ENCODE measurements around the gene RAD23A.

RAD23A gene

DNA sequence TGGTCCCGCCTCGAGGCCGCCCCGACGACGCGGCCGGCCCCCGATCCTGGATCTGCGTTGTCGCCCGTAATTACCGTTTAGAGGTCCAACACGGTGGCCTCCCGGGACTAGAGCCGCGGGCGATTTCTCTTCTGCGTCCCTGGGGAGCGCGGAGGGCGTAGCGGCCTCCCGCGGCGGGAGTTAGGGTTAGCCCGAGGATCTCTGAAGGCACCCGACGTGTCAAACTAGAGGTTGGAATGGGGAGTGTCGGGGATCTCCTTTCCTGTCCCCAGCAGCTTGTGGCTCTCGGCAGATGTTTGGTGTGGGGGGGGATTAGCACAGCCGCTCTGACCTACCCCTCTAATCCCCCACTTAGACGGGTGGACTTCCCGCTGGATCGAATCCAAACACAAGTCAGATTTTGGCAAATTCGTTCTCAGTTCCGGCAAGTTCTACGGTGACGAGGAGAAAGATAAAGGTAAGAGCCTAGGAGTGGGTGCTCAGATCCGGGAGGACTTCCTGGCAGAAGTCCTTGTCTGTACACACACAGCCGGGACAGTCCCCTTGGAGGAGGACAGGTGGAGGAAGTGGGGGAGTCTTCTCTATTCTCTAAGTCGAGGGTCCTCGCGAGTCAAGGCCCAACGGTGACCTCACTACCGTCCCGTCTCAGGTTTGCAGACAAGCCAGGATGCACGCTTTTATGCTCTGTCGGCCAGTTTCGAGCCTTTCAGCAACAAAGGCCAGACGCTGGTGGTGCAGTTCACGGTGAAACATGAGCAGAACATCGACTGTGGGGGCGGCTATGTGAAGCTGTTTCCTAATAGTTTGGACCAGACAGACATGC lies 6.7 kb upstream of the RAD23A start:
- H3K36me3 ChIP-seq (ENCODE audit: control insufficient read depth, insufficient read depth, low read length), result peaks cover 50% of the 10 kb centered on the region
- peak overlapping the region; percentile 93 for H3K9ac ChIP-seq (ENCODE audit: low read depth, low read length)
- no peaks in the 10 kb centered on the region for H3K27me3 ChIP-seq (ENCODE audit: control insufficient read depth, insufficient read depth, low read length)
- no peaks in the 10 kb centered on the region for H3K9me3 ChIP-seq (ENCODE audit: control insufficient read depth, insufficient read depth, low read length)
- H3K27ac ChIP-seq (ENCODE audit: low read depth, low read length), result peak overlapping the region; percentile 70
- peak overlapping the region; percentile 98 for H3K4me3 ChIP-seq (ENCODE audit: low read depth, low read length)
- peaks cover 19% of the 10 kb centered on the region for H3K4me1 ChIP-seq (ENCODE audit: control insufficient read depth, insufficient read depth, low read length)

- 0 out of 2 replicates have a peak overlapping the region, but pooled peaks have one; percentile 93 for H3K9ac ChIP-seq (ENCODE audit: low read depth, low read length)
- H3K27me3 ChIP-seq (ENCODE audit: control insufficient read depth, insufficient read depth, low read length), result no peaks in the 10 kb centered on the region
- H3K9me3 ChIP-seq (ENCODE audit: control insufficient read depth, insufficient read depth, low read length), result no peaks in the 10 kb centered on the region
- peaks cover 60% of the 10 kb centered on the region for H3K36me3 ChIP-seq (ENCODE audit: control insufficient read depth, insufficient read depth, low read length)
- H3K4me1 ChIP-seq (ENCODE audit: control insufficient read depth, insufficient read depth, low read length), result peaks cover 17% of the 10 kb centered on the region
- peak overlapping the region; percentile 98 for H3K4me3 ChIP-seq (ENCODE audit: low read depth, low read length)
- peak overlapping the region; percentile 35 for H3K27ac ChIP-seq (ENCODE audit: low read depth, low read length)
Measured at GRCh38 chr19:12939975-12940423, 5.7 kb upstream of the RAD23A start.

DNA sequence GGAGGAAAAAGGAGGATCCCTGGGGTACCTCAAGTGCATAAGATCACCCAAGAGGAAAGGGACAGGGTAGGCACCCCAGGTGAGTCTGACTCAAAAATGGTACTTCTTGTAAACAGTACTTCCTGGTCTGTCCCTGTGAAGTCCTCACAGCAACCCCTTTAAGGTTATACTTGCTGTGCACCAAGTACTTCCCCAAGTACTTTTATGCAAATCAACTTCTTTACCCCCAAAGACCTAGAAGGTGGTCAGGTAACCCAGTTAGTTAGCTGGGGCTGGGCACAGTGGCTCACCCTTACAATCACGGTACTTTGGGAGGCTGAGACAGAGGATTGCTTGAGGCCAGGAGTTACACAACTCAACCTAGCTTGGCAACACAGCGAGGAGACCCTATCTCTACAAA lies 4.8 kb upstream of the RAD23A start:
- H3K9ac ChIP-seq (ENCODE audit: low read depth, low read length), result no peak overlapping the region
- H3K4me3 ChIP-seq (ENCODE audit: low read depth, low read length), result peak overlapping the region; percentile 2; the same call in 1 of the 2 replicates
- peaks cover 61% of the 10 kb centered on the region for H3K36me3 ChIP-seq (ENCODE audit: control insufficient read depth, insufficient read depth, low read length)
- H3K9me3 ChIP-seq (ENCODE audit: control insufficient read depth, insufficient read depth, low read length), result no peaks in the 10 kb centered on the region
- H3K4me1 ChIP-seq (ENCODE audit: control insufficient read depth, insufficient read depth, low read length), result peaks cover 17% of the 10 kb centered on the region
- peak overlapping the region; percentile 1 for H3K27ac ChIP-seq (ENCODE audit: low read depth, low read length)
- no peaks in the 10 kb centered on the region for H3K27me3 ChIP-seq (ENCODE audit: control insufficient read depth, insufficient read depth, low read length)

GRCh38 chr19:12943437-12944044 lies 2.1 kb upstream of the RAD23A start:
- no peaks in the 10 kb centered on the region for H3K9me3 ChIP-seq (ENCODE audit: control insufficient read depth, insufficient read depth, low read length)
- peaks cover 71% of the 10 kb centered on the region for H3K36me3 ChIP-seq (ENCODE audit: control insufficient read depth, insufficient read depth, low read length)
- H3K9ac ChIP-seq (ENCODE audit: low read depth, low read length), result no peak overlapping the region
- H3K4me1 ChIP-seq (ENCODE audit: control insufficient read depth, insufficient read depth, low read length), result peaks cover 17% of the 10 kb centered on the region; the same call in 1 of the 2 replicates
- H3K27ac ChIP-seq (ENCODE audit: low read depth, low read length), result no peak overlapping the region
- no peaks in the 10 kb centered on the region for H3K27me3 ChIP-seq (ENCODE audit: control insufficient read depth, insufficient read depth, low read length)
- no peak overlapping the region for H3K4me3 ChIP-seq (ENCODE audit: low read depth, low read length)

DNA sequence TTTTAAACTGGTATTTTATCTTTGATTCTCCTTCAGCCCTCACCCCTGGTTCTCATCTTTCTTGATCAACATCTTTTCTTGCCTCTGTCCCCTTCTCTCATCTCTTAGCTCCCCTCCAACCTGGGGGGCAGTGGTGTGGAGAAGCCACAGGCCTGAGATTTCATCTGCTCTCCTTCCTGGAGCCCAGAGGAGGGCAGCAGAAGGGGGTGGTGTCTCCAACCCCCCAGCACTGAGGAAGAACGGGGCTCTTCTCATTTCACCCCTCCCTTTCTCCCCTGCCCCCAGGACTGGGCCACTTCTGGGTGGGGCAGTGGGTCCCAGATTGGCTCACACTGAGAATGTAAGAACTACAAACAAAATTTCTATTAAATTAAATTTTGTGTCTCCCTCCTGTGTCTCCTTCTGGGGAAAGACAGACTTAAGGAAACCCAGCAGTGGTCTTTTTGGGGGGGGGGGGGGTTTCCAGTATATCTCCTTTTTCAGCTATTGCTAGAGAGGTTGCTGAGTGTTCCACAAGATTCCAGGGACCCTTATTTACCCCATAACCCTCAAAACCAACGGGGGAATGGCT lies 1.5 kb upstream of the RAD23A start:
- Histone ChIP-seq H3K36me3 (ENCODE audit: control insufficient read depth, insufficient read depth, low read length) (peaks cover 75% of the 10 kb centered on the region), H3K9me3 (ENCODE audit: control insufficient read depth, insufficient read depth, low read length) (no peaks in the 10 kb centered on the region), H3K4me3 (ENCODE audit: low read depth, low read length) (no peak overlapping the region), H3K9ac (ENCODE audit: low read depth, low read length) (no peak overlapping the region), H3K4me1 (ENCODE audit: control insufficient read depth, insufficient read depth, low read length) (peaks cover 17% of the 10 kb centered on the region; the same call in 1 of the 2 replicates), H3K27ac (ENCODE audit: low read depth, low read length) (peak overlapping the region; percentile 100), H3K27me3 (ENCODE audit: control insufficient read depth, insufficient read depth, low read length) (no peaks in the 10 kb centered on the region)

DNA sequence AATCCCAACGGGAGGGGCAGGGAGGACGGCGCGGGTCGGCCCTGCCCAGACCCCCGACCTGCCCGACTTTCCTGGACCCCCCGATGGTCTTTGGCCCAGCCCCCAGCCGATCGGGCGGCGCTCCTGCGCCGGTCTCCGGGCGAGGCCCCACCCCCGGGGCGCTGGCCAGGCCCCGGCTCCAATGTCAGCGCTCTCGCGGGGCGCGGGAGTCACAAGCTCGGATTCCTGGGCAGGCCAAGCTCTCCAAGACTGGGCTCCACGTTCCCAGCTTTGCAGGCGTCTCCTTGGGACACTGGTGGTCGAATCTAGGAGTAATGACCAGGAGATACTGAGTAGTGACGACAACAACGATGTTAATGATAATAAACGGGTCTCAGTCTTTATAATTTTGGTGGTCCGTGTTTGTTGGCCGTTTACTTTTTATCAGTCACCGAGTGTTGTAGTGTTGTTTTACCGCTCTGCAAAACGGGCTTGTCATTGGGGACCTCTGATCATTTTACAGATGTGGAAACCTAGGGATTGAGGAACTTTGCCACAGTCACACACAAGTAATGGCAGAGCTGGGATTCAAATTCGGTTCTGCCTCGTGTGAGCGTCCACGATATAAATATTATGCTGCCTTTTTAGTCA lies 545 bp downstream of the RAD23A start:
- peak overlapping the region; percentile 87 for H3K4me3 ChIP-seq (ENCODE audit: low read depth, low read length)
- 0 out of 2 replicates have a peak, but pooled peaks cover 8% of the 10 kb centered on the region for H3K4me1 ChIP-seq (ENCODE audit: control insufficient read depth, insufficient read depth, low read length)
- H3K27me3 ChIP-seq (ENCODE audit: control insufficient read depth, insufficient read depth, low read length), result no peaks in the 10 kb centered on the region
- peaks cover 73% of the 10 kb centered on the region for H3K36me3 ChIP-seq (ENCODE audit: control insufficient read depth, insufficient read depth, low read length)
- peak overlapping the region; percentile 100 for H3K27ac ChIP-seq (ENCODE audit: low read depth, low read length)
- no peaks in the 10 kb centered on the region for H3K9me3 ChIP-seq (ENCODE audit: control insufficient read depth, insufficient read depth, low read length)
- peak overlapping the region; percentile 83 for H3K9ac ChIP-seq (ENCODE audit: low read depth, low read length)

DNA sequence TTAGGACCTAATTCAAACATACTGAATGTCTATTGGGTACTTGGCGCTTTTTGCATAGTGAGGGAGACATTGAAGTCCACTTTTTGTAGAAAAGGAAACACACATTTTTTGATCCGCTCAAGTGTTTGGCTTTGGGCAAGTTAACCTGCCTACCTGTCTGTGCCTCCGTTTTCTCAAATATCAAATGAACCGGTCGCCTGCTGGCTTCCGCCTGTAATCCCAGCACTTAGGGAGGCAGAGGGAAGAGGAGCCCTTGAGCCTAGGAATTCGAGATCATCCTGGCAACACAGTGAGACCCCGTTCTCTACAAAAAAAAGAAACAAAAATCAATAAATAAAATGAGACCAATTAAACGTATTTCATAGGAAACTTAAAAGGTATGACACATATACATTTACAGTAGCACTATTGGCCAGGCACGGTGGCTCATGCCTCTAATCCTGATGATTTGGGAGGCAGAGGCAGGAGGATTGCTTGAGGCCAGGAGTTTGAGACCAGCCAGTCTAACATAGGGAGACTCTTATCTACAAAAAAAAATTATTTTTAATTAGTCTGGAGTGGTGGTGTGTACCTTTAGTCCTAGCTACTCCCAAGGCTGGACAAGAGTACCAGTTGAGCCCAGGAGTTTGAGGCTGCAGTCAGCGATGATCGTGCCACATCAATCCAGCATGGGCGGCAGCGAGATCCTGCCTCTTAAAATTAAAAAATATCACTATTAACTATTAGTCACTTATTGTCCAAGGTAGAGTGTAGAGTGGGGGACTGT lies 1.3 kb downstream of the RAD23A start:
- H3K4me1 ChIP-seq (ENCODE audit: control insufficient read depth, insufficient read depth, low read length), result 0 out of 2 replicates have a peak, but pooled peaks cover 8% of the 10 kb centered on the region
- H3K27me3 ChIP-seq (ENCODE audit: control insufficient read depth, insufficient read depth, low read length), result no peaks in the 10 kb centered on the region
- peak overlapping the region; percentile 83 for H3K9ac ChIP-seq (ENCODE audit: low read depth, low read length)
- no peaks in the 10 kb centered on the region for H3K9me3 ChIP-seq (ENCODE audit: control insufficient read depth, insufficient read depth, low read length)
- peaks cover 72% of the 10 kb centered on the region for H3K36me3 ChIP-seq (ENCODE audit: control insufficient read depth, insufficient read depth, low read length)
- peak overlapping the region; percentile 87 for H3K4me3 ChIP-seq (ENCODE audit: low read depth, low read length)
- H3K27ac ChIP-seq (ENCODE audit: low read depth, low read length), result peak overlapping the region; percentile 100

GRCh38 chr19:12947702-12948611 lies 2.3 kb downstream of the RAD23A start:
- no peak overlapping the region for H3K27ac ChIP-seq (ENCODE audit: low read depth, low read length)
- no peaks in the 10 kb centered on the region for H3K9me3 ChIP-seq (ENCODE audit: control insufficient read depth, insufficient read depth, low read length)
- 0 out of 2 replicates have a peak, but pooled peaks cover 14% of the 10 kb centered on the region for H3K4me1 ChIP-seq (ENCODE audit: control insufficient read depth, insufficient read depth, low read length)
- no peak overlapping the region for H3K4me3 ChIP-seq (ENCODE audit: low read depth, low read length)
- peaks cover 70% of the 10 kb centered on the region for H3K36me3 ChIP-seq (ENCODE audit: control insufficient read depth, insufficient read depth, low read length)
- no peaks in the 10 kb centered on the region for H3K27me3 ChIP-seq (ENCODE audit: control insufficient read depth, insufficient read depth, low read length)
- H3K9ac ChIP-seq (ENCODE audit: low read depth, low read length), result no peak overlapping the region

- Histone ChIP-seq H3K36me3 (ENCODE audit: control insufficient read depth, insufficient read depth, low read length) (peaks cover 70% of the 10 kb centered on the region), H3K4me3 (ENCODE audit: low read depth, low read length) (no peak overlapping the region), H3K4me1 (ENCODE audit: control insufficient read depth, insufficient read depth, low read length) (0 out of 2 replicates have a peak, but pooled peaks cover 14% of the 10 kb centered on the region), H3K27me3 (ENCODE audit: control insufficient read depth, insufficient read depth, low read length) (no peaks in the 10 kb centered on the region), H3K9me3 (ENCODE audit: control insufficient read depth, insufficient read depth, low read length) (no peaks in the 10 kb centered on the region), H3K9ac (ENCODE audit: low read depth, low read length) (no peak overlapping the region), H3K27ac (ENCODE audit: low read depth, low read length) (no peak overlapping the region)
Measured at GRCh38 chr19:12948612-12949362, 3.1 kb downstream of the RAD23A start.

Measured in HUES48 (cell line).